H1 (cell line): ENCODE results near the gene EOGT. TPM values are rescaled to one million over a fixed set of nuclear protein-coding genes. Genes with fewer than 3 reads are reported as not detected.

Experiments used
- CTCF ChIA-PET: fragments of 300-600 bp; sonication (Branson Sonifier 250); formaldehyde crosslinking; loops from one replicate; lab custom pipeline; 2021; ENCODE audit not compliant: partially characterized antibody; lab: Charles Lee
- POLR2A ChIA-PET: fragments of 300-600 bp; sonication (Branson Sonifier 250); formaldehyde crosslinking; loops from one replicate; lab custom pipeline; 2021; ENCODE audit warnings: inconsistent platforms; ENCODE audit not compliant: partially characterized antibody; lab: Charles Lee
- DNase-seq, 2 experiments: peaks; one replicate each; pipeline versions ENCODE4 v3.0.0 to v3.0.0-alpha.2; 2010 to 2022; ENCODE audit warnings: low spot score in 2 of 2, low read depth in 1 of 2, mixed read lengths in 1 of 2
- FAIRE-seq: peaks from 2 replicates; lab custom pipeline; 2011; peaks lifted over from hg19 to GRCh38; lab: Jason Lieb, UNC
- H2AFZ ChIP-seq: 2 replicates; pipeline ENCODE4 v1.8.1; 2012; ENCODE audit warnings: low read length, inconsistent platforms
- H2AK5ac ChIP-seq: 2 replicates; pipeline ENCODE4 v1.6.1; 2013; ENCODE audit warnings: low read depth, low read length
- H2BK120ac ChIP-seq: replicated peaks from 2 replicates; pipeline ENCODE3; 2013; ENCODE audit warnings: low read depth, low read length, inconsistent platforms
- H2BK12ac ChIP-seq: 2 replicates; pipeline ENCODE4 v1.6.1; 2013; ENCODE audit warnings: low read depth, low read length
- H2BK15ac ChIP-seq: 2 replicates; pipeline ENCODE4 v1.6.1; 2013; ENCODE audit warnings: low read length
- H2BK20ac ChIP-seq: 2 replicates; pipeline ENCODE4 v1.6.1; 2013; ENCODE audit warnings: low read length
- H2BK5ac ChIP-seq: 2 replicates; pipeline ENCODE4 v1.6.1; 2013; ENCODE audit warnings: low read depth, low read length
- H3K14ac ChIP-seq: 2 replicates; pipeline ENCODE4 v1.6.1; 2013; ENCODE audit warnings: inconsistent platforms; ENCODE audit not compliant: insufficient read length
- H3K18ac ChIP-seq: 2 replicates; pipeline ENCODE4 v1.6.1; 2013; ENCODE audit warnings: low read length; ENCODE audit errors: extremely low read depth
- H3K23ac ChIP-seq: 2 replicates; pipeline ENCODE4 v1.6.1; 2013; ENCODE audit warnings: inconsistent platforms; ENCODE audit not compliant: insufficient read length
- H3K23me2 ChIP-seq: 2 replicates; pipeline ENCODE4 v1.6.1; 2013; ENCODE audit warnings: low read depth, low read length
- H3K27ac ChIP-seq: 2 replicates; pipeline ENCODE4 v1.6.1; 2011; ENCODE audit warnings: low read depth, low read length, inconsistent platforms
- H3K27me3 ChIP-seq, 4 experiments: replicated peaks in 1 of 4; 1 replicate in 1 of 4; 2 replicates in 3 of 4; pipeline versions ENCODE4 v1.6.1 to v1.8.1; 2011 to 2013; ENCODE audit warnings: low read length in 3 of 4, mild to moderate bottlenecking in 3 of 4, inconsistent platforms in 2 of 4, mixed read lengths in 2 of 4, moderate library complexity in 1 of 4; ENCODE audit not compliant: control insufficient read depth in 3 of 4, insufficient read depth in 3 of 4; ENCODE audit errors: extremely low read depth in 1 of 4
- H3K36me3 ChIP-seq, 4 experiments: 2 replicates each; pipeline versions ENCODE4 v1.6.1 to v1.8.1; 2011 to 2013; ENCODE audit warnings: mild to moderate bottlenecking in 4 of 4, low read length in 3 of 4, moderate library complexity in 2 of 4, control low read depth in 1 of 4, inconsistent platforms in 1 of 4; ENCODE audit not compliant: insufficient read depth in 4 of 4, control insufficient read depth in 2 of 4
- H3K4ac ChIP-seq: replicated peaks from 2 replicates; pipeline ENCODE3; 2013; ENCODE audit warnings: low read length, low read depth, mixed read lengths, inconsistent platforms; ENCODE audit not compliant: insufficient read length
- H3K4me1 ChIP-seq, 4 experiments: replicated peaks in 1 of 4; 1 replicate in 1 of 4; 2 replicates in 3 of 4; pipeline versions ENCODE4 v1.6.1 to v1.8.1; 2011 to 2013; ENCODE audit warnings: low read length in 3 of 4, inconsistent platforms in 2 of 4, mixed read lengths in 1 of 4; ENCODE audit not compliant: insufficient read depth in 4 of 4, control insufficient read depth in 3 of 4
- H3K4me2 ChIP-seq, 2 experiments: 2 replicates each; pipeline versions ENCODE4 v1.6.1 to v1.8.1; 2011 to 2013; ENCODE audit warnings: low read depth in 2 of 2, low read length in 2 of 2, control low read depth in 1 of 2, inconsistent platforms in 1 of 2, mild to moderate bottlenecking in 1 of 2; ENCODE audit not compliant: insufficient read depth in 1 of 2
- H3K4me3 ChIP-seq, 4 experiments: fragments of 200-600, 300-600 bp in 1 of 4; sonication (generic), shearing (Covaris generic), sonication (Bioruptor Twin) in 1 of 4; 2 replicates each; pipeline versions ENCODE4 v1.5.1 to v1.8.1; 2011 to 2016; ENCODE audit warnings: low read length in 4 of 4, low read depth in 3 of 4, control low read depth in 2 of 4, inconsistent platforms in 2 of 4, mild to moderate bottlenecking in 2 of 4, mixed read lengths in 1 of 4, moderate library complexity in 1 of 4; ENCODE audit not compliant: insufficient read depth in 2 of 4; ENCODE audit errors: extremely low read depth in 1 of 4
- H3K56ac ChIP-seq: replicated peaks from 2 replicates; pipeline ENCODE3; 2013; ENCODE audit warnings: low read depth, mild to moderate bottlenecking, mixed read lengths, low read length, inconsistent platforms; ENCODE audit not compliant: insufficient read length
- H3K79me1 ChIP-seq: 2 replicates; pipeline ENCODE4 v1.6.1; 2013; ENCODE audit warnings: low read depth, low read length, control low read depth
- H3K79me2 ChIP-seq, 2 experiments: 2 replicates each; pipeline versions ENCODE4 v1.6.1 to v1.8.1; 2012 to 2013; ENCODE audit warnings: low read length in 2 of 2, mild to moderate bottlenecking in 2 of 2, inconsistent platforms in 1 of 2; ENCODE audit not compliant: insufficient read depth in 2 of 2, control insufficient read depth in 1 of 2
- H3K9ac ChIP-seq, 4 experiments: replicated peaks in 1 of 4; 1 replicate in 1 of 4; 2 replicates in 3 of 4; pipeline versions ENCODE4 v1.6.1 to v1.8.1; 2011 to 2013; ENCODE audit warnings: low read depth in 3 of 4, low read length in 3 of 4, control low read depth in 2 of 4, mild to moderate bottlenecking in 2 of 4, moderate library complexity in 2 of 4, inconsistent platforms in 1 of 4; ENCODE audit errors: extremely low read depth in 1 of 4
- H3K9me3 ChIP-seq, 2 experiments: 2 replicates each; pipeline versions ENCODE4 v1.6.1 to v1.8.1; 2012 to 2013; ENCODE audit warnings: mild to moderate bottlenecking in 2 of 2, moderate library complexity in 2 of 2, control low read depth in 1 of 2, inconsistent platforms in 1 of 2, low read depth in 1 of 2, low read length in 1 of 2, mixed read lengths in 1 of 2; ENCODE audit not compliant: insufficient read depth in 2 of 2
- H4K20me1 ChIP-seq, 2 experiments: replicated peaks in 1 of 2; 2 replicates each; pipeline versions ENCODE3 to v1.8.1; 2011 to 2013; ENCODE audit warnings: inconsistent platforms in 2 of 2, low read length in 2 of 2, mild to moderate bottlenecking in 1 of 2; ENCODE audit not compliant: insufficient read depth in 2 of 2, control insufficient read depth in 1 of 2
- H4K5ac ChIP-seq: 2 replicates; pipeline ENCODE4 v1.6.1; 2013; ENCODE audit warnings: low read length, low read depth, mixed read lengths, inconsistent platforms; ENCODE audit not compliant: insufficient read length
- H4K8ac ChIP-seq: 2 replicates; pipeline ENCODE4 v1.8.0; 2013; ENCODE audit warnings: mild to moderate bottlenecking, moderate library complexity, low read length, inconsistent platforms; ENCODE audit not compliant: insufficient read depth; ENCODE audit errors: extremely low read depth
- H4K91ac ChIP-seq: replicated peaks from 2 replicates; pipeline ENCODE3; 2013; ENCODE audit warnings: low read length, mixed read lengths, inconsistent platforms; ENCODE audit not compliant: insufficient read length
- CTBP2 ChIP-seq: IDR thresholded peaks from 2 replicates; pipeline ENCODE4 v1.7.0; 2011; ENCODE audit warnings: borderline replicate concordance, mild to moderate bottlenecking, moderate library complexity, mixed read lengths, low read length; ENCODE audit not compliant: insufficient read depth, insufficient read length
- EP300 ChIP-seq, 2 experiments: IDR thresholded peaks; 1 replicate in 1 of 2; 2 replicates in 1 of 2; pipeline ENCODE4 v1.6.1; 2011 to 2012; ENCODE audit warnings: low read depth in 2 of 2, low read length in 2 of 2, mild to moderate bottlenecking in 2 of 2, borderline replicate concordance in 1 of 2, inconsistent platforms in 1 of 2, moderate library complexity in 1 of 2
- HDAC6 ChIP-seq: IDR thresholded peaks from one replicate; pipeline ENCODE4 v1.7.1; 2012; ENCODE audit warnings: low read depth, mild to moderate bottlenecking, inconsistent platforms, low read length, moderate library complexity
- PHF8 ChIP-seq: fragments of 200-600 bp; sonication (generic); conservative IDR thresholded peaks from 2 replicates; pipeline ENCODE4 v1.7.1; 2012; ENCODE audit warnings: low read depth, mild to moderate bottlenecking, inconsistent platforms, low read length, moderate library complexity
- POLR2AphosphoS5 ChIP-seq: IDR thresholded peaks from 2 replicates; pipeline ENCODE4 v1.6.1; 2011; ENCODE audit warnings: low read depth, low read length
- RXRA ChIP-seq: IDR thresholded peaks from 2 replicates; pipeline ENCODE4 v1.6.1; 2011; ENCODE audit warnings: low read depth, mild to moderate bottlenecking, low read length, moderate library complexity; ENCODE audit not compliant: insufficient read depth
- SAP30 ChIP-seq: fragments of 300-600 bp; sonication (generic); IDR thresholded peaks from 2 replicates; pipeline ENCODE4 v1.7.1; 2012; ENCODE audit warnings: low read length, moderate library complexity, mild to moderate bottlenecking, inconsistent platforms; ENCODE audit not compliant: insufficient read depth, insufficient replicate concordance
- SIN3A ChIP-seq, 2 experiments: IDR thresholded peaks in 1 of 2; conservative IDR thresholded peaks in 1 of 2; 2 replicates each; pipeline ENCODE4 v1.6.1; 2011 to 2012; ENCODE audit warnings: low read length in 2 of 2, improper control_type of control experiment in 1 of 2, low read depth in 1 of 2, mild to moderate bottlenecking in 1 of 2
- TBP ChIP-seq: IDR thresholded peaks from 2 replicates; pipeline ENCODE4 v1.6.1; 2011; ENCODE audit warnings: low read depth, low read length, improper control_type of control experiment
- WGBS, 2 experiments: shearing (Covaris generic) in 1 of 2; methylation state at CpG; one replicate each; pipeline versions ENCODE4 v1.1.6 to v1.1.7; 2013 to 2015; ENCODE audit warnings: low lambda C conversion rate in 2 of 2, mixed read lengths in 2 of 2, inconsistent platforms in 1 of 2, low coverage in 1 of 2, missing lambda C conversion rate in 1 of 2; ENCODE audit not compliant: insufficient replicate concordance in 2 of 2, insufficient coverage in 1 of 2, insufficient read length in 1 of 2; ENCODE audit errors: extremely low coverage in 1 of 2, missing lambda C conversion rate in 1 of 2; 5-methylcytosine and 5-hydroxymethylcytosine counted together
- polyA plus RNA-seq, 7 experiments: library from polyadenylated mRNA; depleted of rRNA in 3 of 7; stranded (reverse) in 5 of 7; unstranded in 2 of 7; fragments of >200 nt in 5 of 7; fragments of 200-250 nt in 2 of 7; gene quantifications; 1 replicate in 5 of 7; 2 replicates in 1 of 7; 4 replicates in 1 of 7; pipeline versions ENCODE4 v1.2.1 to v1.2.3, GENCODE V29; 2011 to 2013; ENCODE audit warnings: missing spikeins in 2 of 7, mixed read lengths in 2 of 7
- total RNA-seq: library from RNA; stranded (reverse); fragmentation: NEBNext Ultra II Directional; extraction: Animal tissue kit (Norgen Biotek cat#: 25700); gene quantifications from 2 replicates; pipeline ENCODE4 v1.2.1, GENCODE V29; 2021

EOGT gene
- total and polyA plus RNA-seq, 2 of the 8 experiments (the other 6 are each of a cell fraction or from before 2014, with no cell fraction given): 6.7 to 20.7 TPM

DNA sequence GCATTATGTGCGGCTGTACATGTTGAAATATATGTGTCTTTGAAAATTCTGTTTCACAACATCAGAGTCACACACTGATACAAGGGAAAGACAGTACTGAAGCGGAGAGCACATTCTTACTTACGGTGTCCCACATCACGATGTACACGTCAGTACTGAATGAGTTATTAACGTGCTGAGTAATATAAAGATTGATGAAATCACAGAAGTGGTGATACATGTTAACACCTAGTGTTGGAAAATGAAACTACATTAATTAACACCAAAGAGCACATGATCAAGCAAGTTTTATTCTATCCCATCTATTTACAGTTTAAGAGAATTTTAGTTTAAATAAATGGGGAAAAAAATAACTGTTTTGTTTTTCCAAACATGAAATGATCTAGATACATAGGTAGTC, 15.6 kb downstream of the EOGT start:
- Histone ChIP-seq H3K14ac (no peak overlapping the region), H3K27ac (no peak overlapping the region), H3K27me3 (no peaks in the 10 kb centered on the region), H4K5ac (no peak overlapping the region), H2BK12ac (no peak overlapping the region), H3K79me2 (no peaks in the 10 kb centered on the region), H4K91ac (no peak overlapping the region), H3K9ac (no peak overlapping the region), H3K23ac (peak overlapping the region; percentile 47), H3K23me2 (no peaks in the 10 kb centered on the region), H3K18ac (no peak overlapping the region), H3K4me1 (no peaks in the 10 kb centered on the region), H3K4ac (no peak overlapping the region), H2BK5ac (no peak overlapping the region), H3K36me3 (peaks cover 0 to 24% (median 3%) of the 10 kb centered on the region in 4 experiments; a peak in 4 of 8 replicates), H4K20me1 (no peaks in the 10 kb centered on the region), H3K4me2 (no peak overlapping the region), H2BK15ac (no peak overlapping the region), H3K79me1 (no peaks in the 10 kb centered on the region), H2AK5ac (no peak overlapping the region), H3K9me3 (peaks cover 0 to 1% of the 10 kb centered on the region in 2 experiments; a peak in 1 of 4 replicates), H2BK20ac (no peak overlapping the region), H3K4me3 (no peak overlapping the region), H2AFZ (no peak overlapping the region), H3K56ac (no peak overlapping the region), H2BK120ac (no peak overlapping the region), H4K8ac (no peak overlapping the region)
- ChIA-PET CTCF (interaction anchor here (1.5 kb wide), 1 partner anchor 8 kb away, joined by 7 read pairs; no protein-coding TSS in a partner anchor), POLR2A (no interaction called here)
- no peak for DNase-seq
- 88% methylated on average over 6 of the region's 6 CpGs; no CpG with 5 or more reads in 1 of the 2 experiments for WGBS, 2 experiments
- TF ChIP-seq RXRA (no peak), CTBP2 (no peak), PHF8 (no peak), POLR2AphosphoS5 (no peak), SIN3A (conservative IDR thresholded peaks at IDR 0.05 in 1 of 2, IDR thresholded peaks at IDR 0.05 in 1 of 2; ENCODE audit: low read depth in 1 of 2, low read length in 2 of 2) (no peak), EP300 (IDR thresholded peaks at IDR 0.05; ENCODE audit: borderline replicate concordance in 1 of 2, low read depth in 2 of 2, low read length in 2 of 2) (no peak), SAP30 (no peak), HDAC6 (no peak), TBP (no peak)
- FAIRE-seq: no peak
